Activated CD4-positive, CD25-positive, alpha-beta regulatory T cell treated with anti-CD3 and anti-CD28 coated beads, Interleukin-2, amount 50 U/mL, for 24 hours (primary cell): ENCODE measurements around the gene AKT2.
"Not testable (repeated sequence)": the region's sequence is repeated elsewhere in the genome, so short reads cannot be mapped to it uniquely, and the experiment has no call there.

Experiments
- ATAC-seq, 2 donors: fragments of 150-1000 bp; cut with Tn5 transposase; one replicate each; pipeline ENCODE4 v1.10.0; 2021; ENCODE audit warnings: mild to moderate bottlenecking in 1 of 2, moderate library complexity in 1 of 2

Gene AKT2

GRCh38 chr19:40284501-40285352 is at the start of gene AKT2:
Gene AKT2 (minus strand): TSS chr19:40285345. CDS start chr19:40265267, 20,078 bp downstream.
- peak; percentile 48 to 52 for ATAC-seq

- ATAC-seq = not testable (repeated sequence)
Measured at GRCh38 chr19:40333083-40333482, 47.9 kb upstream of the AKT2 start.

- ATAC-seq = no peak
Measured at GRCh38 chr19:40332669-40333068, 47.5 kb upstream of the AKT2 start.

GRCh38 chr19:40331052-40331451 is 45.9 kb upstream of the AKT2 start:
- no peak for ATAC-seq

GRCh38 chr19:40326201-40326600 is 41.1 kb upstream of the AKT2 start:
- no peak for ATAC-seq

GRCh38 chr19:40323705-40324104 is 38.6 kb upstream of the AKT2 start:
- ATAC-seq = no peak

- no peak for ATAC-seq
Measured at GRCh38 chr19:40322951-40323615, 37.9 kb upstream of the AKT2 start.

GRCh38 chr19:40322271-40322610 is 37.1 kb upstream of the AKT2 start:
- no peak for ATAC-seq

- no peak for ATAC-seq
Measured at GRCh38 chr19:40321566-40322270, 36.6 kb upstream of the AKT2 start.

- ATAC-seq = no peak
Measured at GRCh38 chr19:40321076-40321475, 35.9 kb upstream of the AKT2 start.

- no peak for ATAC-seq
Measured at GRCh38 chr19:40320558-40320935, 35.4 kb upstream of the AKT2 start.

- no peak for ATAC-seq
Measured at GRCh38 chr19:40317338-40317737, 32.2 kb upstream of the AKT2 start.

GRCh38 chr19:40315812-40316470 is 30.8 kb upstream of the AKT2 start:
- no peak for ATAC-seq

GRCh38 chr19:40314656-40315055 is 29.5 kb upstream of the AKT2 start:
- ATAC-seq = no peak

- no peak for ATAC-seq
Measured at GRCh38 chr19:40313229-40313983, 28.3 kb upstream of the AKT2 start.

GRCh38 chr19:40312533-40312932 is 27.4 kb upstream of the AKT2 start:
- no peak for ATAC-seq

- ATAC-seq = no peak
Measured at GRCh38 chr19:40309666-40310065, 24.5 kb upstream of the AKT2 start.

- peak; percentile 45 to 46 for ATAC-seq
Measured at GRCh38 chr19:40305403-40305802, 20.3 kb upstream of the AKT2 start.

- ATAC-seq = no peak
Measured at GRCh38 chr19:40304306-40304705, 19.2 kb upstream of the AKT2 start.

- ATAC-seq = no peak
Measured at GRCh38 chr19:40303765-40304164, 18.6 kb upstream of the AKT2 start.

- no peak for ATAC-seq
Measured at GRCh38 chr19:40302224-40303011, 17.3 kb upstream of the AKT2 start.

GRCh38 chr19:40300668-40301067 is 15.5 kb upstream of the AKT2 start:
- ATAC-seq = no peak
